Dendritic cell treated with granulocyte-macrophage colony-stimulating factor and Interleukin-4, amounts not matched to agents 40 ng/mL and 50 ng/mL, for 4 days (primary cell): ENCODE data around the gene ATP8A1.
A peak's percentile ranks its signal among the peaks of the same experiment; 100 is the strongest.
"Not testable (repeated sequence)": the region's sequence is repeated elsewhere in the genome, so short reads cannot be mapped to it uniquely, and the experiment has no call there.

Experiments
- H3K27ac Mint-ChIP-seq: one replicate; pipeline ENCODE4 v1.8.0; 2022; ENCODE audit warnings: mild to moderate bottlenecking, mixed read lengths
- H3K27me3 Mint-ChIP-seq: one replicate; pipeline ENCODE4 v1.8.0; 2022; ENCODE audit warnings: mild to moderate bottlenecking, mixed read lengths
- H3K36me3 Mint-ChIP-seq: one replicate; pipeline ENCODE4 v1.8.0; 2022; ENCODE audit warnings: low read depth, mixed read lengths
- H3K4me1 Mint-ChIP-seq: one replicate; pipeline ENCODE4 v1.8.0; 2022; ENCODE audit warnings: low read depth, mixed read lengths
- H3K4me3 Mint-ChIP-seq: one replicate; pipeline ENCODE4 v1.8.0; 2022; ENCODE audit warnings: mild to moderate bottlenecking, moderate library complexity, mixed read lengths
- H3K9me3 Mint-ChIP-seq: one replicate; pipeline ENCODE4 v1.8.0; 2022; ENCODE audit warnings: mixed read lengths
- intact Hi-C: fragments of 100-400 bp; cut with micrococcal nuclease; formaldehyde crosslinking; loops from one replicate; pipeline ENCODE4 v1.15.0; 2022

Gene ATP8A1

DNA sequence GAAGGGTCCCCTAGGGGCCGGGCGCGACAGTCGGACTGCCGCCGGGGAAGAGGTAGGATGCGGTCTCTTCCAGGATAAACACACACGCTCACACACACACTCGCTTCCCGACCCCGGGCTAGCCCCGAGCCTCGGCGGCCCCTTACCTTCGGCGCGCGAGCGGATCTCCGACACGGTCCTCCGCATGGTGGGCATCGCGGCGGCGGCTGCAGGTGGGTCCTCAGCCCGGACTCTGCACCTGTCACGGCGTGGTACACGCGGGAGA, 294 bp downstream of the ATP8A1 start:
- intact Hi-C loops = loop anchor here (10.0 kb wide), 1 partner anchor 722 kb away; the partner anchor contains the start of gene TMEM33

GRCh38 chr4:42655921-42656678, 805 bp downstream of the ATP8A1 start:
- intact Hi-C loops = loop anchor here (10.0 kb wide), 1 partner anchor 721 kb away; the partner anchor contains the start of gene TMEM33
- H3K36me3 Mint-ChIP-seq = peaks cover 26% of the 10 kb centered on the region
- peak overlapping the region; percentile 96 for H3K4me3 Mint-ChIP-seq
- no peaks in the 10 kb centered on the region for H3K27me3 Mint-ChIP-seq
- peaks cover 48% of the 10 kb centered on the region for H3K4me1 Mint-ChIP-seq
- H3K9me3 Mint-ChIP-seq = peaks cover 22% of the 10 kb centered on the region
- peak overlapping the region; percentile 100 for H3K27ac Mint-ChIP-seq

More for the DNA sequence above, 294 bp downstream of the ATP8A1 start:
- Mint-ChIP-seq H3K27me3 (no peaks in the 10 kb centered on the region), H3K36me3 (peaks cover 26% of the 10 kb centered on the region), H3K4me1 (peaks cover 48% of the 10 kb centered on the region), H3K9me3 (peaks cover 17% of the 10 kb centered on the region), H3K27ac (peak overlapping the region; percentile 100), H3K4me3 (peak overlapping the region; percentile 96)

DNA sequence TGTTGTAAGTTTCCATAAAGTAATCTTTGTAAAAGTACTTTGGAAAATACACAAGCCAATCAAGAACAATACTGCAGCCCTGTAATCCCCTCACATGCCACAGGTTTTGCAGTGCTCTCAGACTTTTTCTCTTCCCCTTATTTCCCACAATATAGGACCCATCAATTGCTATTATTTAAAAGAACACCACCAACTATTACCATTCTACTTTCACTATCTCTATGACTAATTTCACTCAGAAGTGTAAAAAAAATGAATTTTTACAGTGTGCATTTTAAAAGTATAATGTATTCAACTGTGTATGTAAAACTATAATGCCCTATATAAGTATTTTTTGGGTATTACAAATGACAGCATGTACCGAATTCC, 1.7 kb downstream of the ATP8A1 start:
- H3K4me3 Mint-ChIP-seq = peak overlapping the region; percentile 96
- intact Hi-C loops = loop anchor here (10.0 kb wide), 1 partner anchor 720 kb away; the partner anchor contains the start of gene TMEM33
- peaks cover 27% of the 10 kb centered on the region for H3K9me3 Mint-ChIP-seq
- peaks cover 26% of the 10 kb centered on the region for H3K36me3 Mint-ChIP-seq
- no peaks in the 10 kb centered on the region for H3K27me3 Mint-ChIP-seq
- peaks cover 48% of the 10 kb centered on the region for H3K4me1 Mint-ChIP-seq
- H3K27ac Mint-ChIP-seq = peak overlapping the region; percentile 100

- H3K27me3 Mint-ChIP-seq = no peaks in the 10 kb centered on the region
- peaks cover 26% of the 10 kb centered on the region for H3K36me3 Mint-ChIP-seq
- peaks cover 27% of the 10 kb centered on the region for H3K9me3 Mint-ChIP-seq
- H3K4me1 Mint-ChIP-seq = peaks cover 48% of the 10 kb centered on the region
- no peak overlapping the region for H3K4me3 Mint-ChIP-seq
- H3K27ac Mint-ChIP-seq = peak overlapping the region; percentile 100
- intact Hi-C loops = loop anchor here (10.0 kb wide), 1 partner anchor 720 kb away; the partner anchor contains the start of gene TMEM33
Observed at GRCh38 chr4:42654631-42655268, 2.2 kb downstream of the ATP8A1 start.

DNA sequence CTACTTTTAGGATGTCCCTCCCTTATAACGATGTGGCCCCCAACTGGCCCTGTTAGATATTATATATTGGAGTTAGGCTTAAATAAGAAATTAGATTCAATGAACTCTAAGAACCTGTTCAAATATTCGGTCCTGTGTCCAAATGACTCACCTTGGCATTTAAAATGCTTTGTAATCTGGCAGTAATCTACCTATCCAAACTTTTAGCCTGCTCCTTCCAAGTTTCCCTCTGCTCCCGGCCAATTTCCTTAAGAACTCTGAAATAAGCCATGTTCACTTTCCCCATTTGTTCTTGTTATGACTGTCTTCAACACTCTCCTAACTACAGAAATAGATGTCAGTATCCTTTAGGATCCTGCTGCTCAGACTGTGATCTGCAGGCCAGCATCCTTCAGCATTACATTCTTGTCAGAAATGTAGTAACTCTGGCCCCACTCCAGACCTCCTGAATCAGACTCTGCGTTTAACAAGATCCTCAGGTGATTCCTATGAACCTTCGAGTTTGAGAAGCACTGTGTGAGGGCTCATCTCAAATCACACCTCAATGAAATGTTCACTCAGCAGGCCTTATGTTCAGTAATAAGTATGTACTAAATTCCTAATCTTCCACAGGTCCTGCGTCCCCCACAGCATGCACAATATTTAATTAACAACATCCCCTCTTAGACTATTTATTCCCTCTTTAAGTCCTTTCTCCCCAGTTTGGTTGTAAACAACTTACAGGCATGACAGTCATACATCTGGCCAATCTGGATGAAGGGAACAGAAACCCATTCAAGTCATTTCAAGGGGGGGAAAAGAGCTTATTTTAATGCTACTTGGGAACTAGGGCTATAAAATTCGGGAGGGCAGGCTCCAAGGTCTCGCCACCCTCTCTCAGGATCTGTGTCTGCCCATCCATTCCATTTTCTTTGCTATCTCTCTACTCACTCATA, 3.0 kb downstream of the ATP8A1 start:
- intact Hi-C loops = loop anchor here (10.0 kb wide), 1 partner anchor 719 kb away; the partner anchor contains the start of gene TMEM33
- peaks cover 27% of the 10 kb centered on the region for H3K9me3 Mint-ChIP-seq
- H3K4me1 Mint-ChIP-seq = peaks cover 39% of the 10 kb centered on the region
- H3K27ac Mint-ChIP-seq = no peak overlapping the region
- H3K27me3 Mint-ChIP-seq = no peaks in the 10 kb centered on the region
- H3K36me3 Mint-ChIP-seq = peaks cover 26% of the 10 kb centered on the region
- H3K4me3 Mint-ChIP-seq = no peak overlapping the region

- peaks cover 30% of the 10 kb centered on the region for H3K4me1 Mint-ChIP-seq
- H3K4me3 Mint-ChIP-seq, H3K27ac Mint-ChIP-seq, H3K27me3 Mint-ChIP-seq: not testable (repeated sequence)
- H3K36me3 Mint-ChIP-seq = peaks cover 26% of the 10 kb centered on the region
- peaks cover 27% of the 10 kb centered on the region for H3K9me3 Mint-ChIP-seq
- intact Hi-C loops = loop anchor here (10.0 kb wide), 1 partner anchor 718 kb away; the partner anchor contains the start of gene TMEM33
Observed at GRCh38 chr4:42652529-42653231, 4.2 kb downstream of the ATP8A1 start.

GRCh38 chr4:42649870-42650269, 7.0 kb downstream of the ATP8A1 start:
- Mint-ChIP-seq H3K36me3 (peaks cover 7% of the 10 kb centered on the region), H3K27ac (no peak overlapping the region)
- intact Hi-C loops = loop anchor here (10.0 kb wide), 1 partner anchor 715 kb away; the partner anchor contains the start of gene TMEM33

GRCh38 chr4:42646999-42647541, 9.8 kb downstream of the ATP8A1 start:
- Mint-ChIP-seq H3K27me3 (no peaks in the 10 kb centered on the region), H3K4me3 (no peak overlapping the region), H3K9me3 (peaks cover 14% of the 10 kb centered on the region), H3K4me1 (peaks cover 8% of the 10 kb centered on the region), H3K27ac (no peak overlapping the region), H3K36me3 (no peaks in the 10 kb centered on the region)
- intact Hi-C loops = no loop called here

More at GRCh38 chr4:42649870-42650269, 7.0 kb downstream of the ATP8A1 start:
- H3K9me3 Mint-ChIP-seq = peaks cover 27% of the 10 kb centered on the region
- no peak overlapping the region for H3K4me3 Mint-ChIP-seq
- H3K4me1 Mint-ChIP-seq = peaks cover 12% of the 10 kb centered on the region
- H3K27me3 Mint-ChIP-seq = no peaks in the 10 kb centered on the region

DNA sequence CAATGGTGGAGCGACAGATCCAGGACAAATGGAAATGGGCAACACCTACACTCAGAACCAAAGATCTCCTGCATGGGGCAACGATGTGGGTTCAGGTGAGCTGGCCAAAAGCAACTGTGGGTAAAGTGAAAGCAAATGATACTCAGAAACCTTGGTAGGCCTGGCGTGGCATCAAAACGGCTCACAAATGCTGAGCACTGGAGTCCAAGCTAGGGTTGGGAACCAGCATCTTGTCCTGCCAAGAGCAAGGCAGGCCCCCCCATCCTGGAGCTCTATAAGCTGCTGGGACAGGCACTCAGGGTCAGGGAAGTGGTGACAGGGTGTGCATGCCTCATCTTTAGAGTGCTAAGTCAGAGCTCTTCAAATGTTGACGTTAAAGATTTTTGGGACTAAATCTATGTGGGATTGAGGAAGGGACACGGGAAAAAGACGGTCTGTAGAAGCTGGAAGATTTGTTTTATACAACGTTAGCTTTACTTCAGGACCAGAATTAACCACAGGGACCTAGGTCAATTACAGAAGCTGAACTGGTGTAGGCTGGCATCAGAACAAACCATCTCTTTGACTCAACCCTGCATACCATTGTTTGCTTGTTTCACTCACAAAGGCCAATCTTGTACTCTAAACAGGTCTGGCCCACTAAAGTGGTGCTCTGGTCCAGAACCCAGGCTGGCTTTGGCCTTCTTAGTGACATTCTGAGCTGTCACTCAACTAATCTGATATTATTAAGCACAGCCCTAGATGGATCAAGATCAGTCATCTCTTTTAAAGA, 10.7 kb downstream of the ATP8A1 start:
- Mint-ChIP-seq H3K9me3 (peaks cover 6% of the 10 kb centered on the region), H3K4me1 (peaks cover 11% of the 10 kb centered on the region), H3K36me3 (no peaks in the 10 kb centered on the region), H3K27me3 (no peaks in the 10 kb centered on the region), H3K27ac (no peak overlapping the region), H3K4me3 (no peak overlapping the region)
- intact Hi-C loops = no loop called here

DNA sequence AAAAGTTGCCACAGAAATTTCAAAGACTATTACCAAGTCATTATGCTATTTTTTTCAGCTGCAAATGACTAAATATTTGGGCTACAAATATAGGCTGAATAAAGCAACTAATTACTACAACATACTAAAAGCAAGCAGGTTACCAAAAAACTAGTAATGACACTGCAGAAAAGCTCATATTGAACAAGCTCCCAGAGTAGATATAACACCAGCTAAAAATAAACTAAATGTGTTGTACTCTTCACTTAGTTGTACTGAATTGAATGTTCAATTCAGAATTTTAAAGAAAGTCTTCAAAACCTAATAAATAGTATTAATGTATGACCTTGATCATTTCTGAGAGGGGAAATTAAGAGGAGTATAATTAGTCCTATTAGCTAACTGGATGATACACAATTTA, 12.0 kb downstream of the ATP8A1 start:
- Mint-ChIP-seq H3K4me1 (peaks cover 11% of the 10 kb centered on the region), H3K4me3 (no peak overlapping the region), H3K27ac (no peak overlapping the region), H3K27me3 (no peaks in the 10 kb centered on the region), H3K9me3 (no peaks in the 10 kb centered on the region), H3K36me3 (no peaks in the 10 kb centered on the region)
- intact Hi-C loops = no loop called here

DNA sequence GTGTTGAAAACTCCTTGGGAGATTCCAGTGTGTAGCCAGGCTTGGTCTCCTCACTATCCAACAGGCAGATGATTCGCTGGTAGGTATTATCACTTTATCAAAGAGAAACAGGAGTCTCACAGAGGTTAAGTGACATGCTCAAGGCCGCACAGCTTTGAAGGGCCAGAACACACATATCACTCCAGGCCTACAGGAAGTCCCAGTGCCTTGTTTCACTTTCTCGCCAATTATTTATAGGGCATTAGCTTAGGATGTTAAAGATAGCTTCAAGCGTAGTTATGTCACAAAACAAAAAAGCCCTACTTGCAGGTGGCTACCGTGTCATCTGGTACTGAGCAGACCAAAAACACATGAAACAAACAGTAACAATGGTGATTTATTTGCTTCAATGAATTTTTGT, 13.2 kb downstream of the ATP8A1 start:
- intact Hi-C loops = no loop called here
- H3K4me1 Mint-ChIP-seq = peaks cover 16% of the 10 kb centered on the region
- H3K36me3 Mint-ChIP-seq = no peaks in the 10 kb centered on the region
- no peak overlapping the region for H3K4me3 Mint-ChIP-seq
- no peaks in the 10 kb centered on the region for H3K9me3 Mint-ChIP-seq
- no peaks in the 10 kb centered on the region for H3K27me3 Mint-ChIP-seq
- H3K27ac Mint-ChIP-seq = no peak overlapping the region

DNA sequence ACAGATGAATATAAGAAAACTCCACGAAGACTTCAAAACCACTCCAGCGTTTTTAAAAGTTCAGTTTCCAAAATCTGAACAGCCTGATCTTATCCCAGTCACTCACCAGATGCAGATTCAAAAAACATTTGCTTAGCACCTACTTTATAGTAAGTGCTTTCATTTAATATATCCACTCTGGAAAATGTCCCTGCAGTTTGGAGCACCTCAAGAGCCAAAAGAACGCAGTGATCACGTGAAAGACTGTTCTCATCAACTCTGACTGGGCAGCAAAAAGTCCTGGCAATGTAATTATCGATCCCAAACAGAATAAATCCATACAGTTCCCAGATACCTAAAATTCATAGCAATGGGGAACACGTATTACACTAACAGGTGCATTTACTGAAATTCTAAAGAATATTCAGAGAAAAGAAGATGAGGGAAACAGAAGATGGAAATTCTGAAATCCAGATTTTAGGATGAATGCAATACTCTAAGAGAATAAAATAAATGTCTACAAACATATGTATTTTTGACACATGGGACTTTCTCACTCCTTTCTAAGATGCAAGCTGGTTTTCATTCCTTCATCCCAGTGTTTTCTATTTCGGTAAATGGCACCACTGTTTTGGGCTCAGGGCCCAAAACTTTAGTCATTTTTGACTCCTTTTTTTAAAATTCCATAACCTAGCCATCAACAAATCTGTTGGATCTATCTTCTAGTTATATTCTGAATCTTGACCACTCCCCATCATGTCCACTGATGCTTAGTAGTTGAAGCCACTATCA, 13.9 kb downstream of the ATP8A1 start:
- no peaks in the 10 kb centered on the region for H3K27me3 Mint-ChIP-seq
- no peaks in the 10 kb centered on the region for H3K9me3 Mint-ChIP-seq
- H3K4me1 Mint-ChIP-seq = peaks cover 16% of the 10 kb centered on the region
- H3K4me3 Mint-ChIP-seq = no peak overlapping the region
- H3K36me3 Mint-ChIP-seq = no peaks in the 10 kb centered on the region
- intact Hi-C loops = no loop called here
- H3K27ac Mint-ChIP-seq = no peak overlapping the region
